HG03045 (cell line): ENCODE measurements around the gene GALNT8.
"Not testable (repeated sequence)": the region's sequence is repeated elsewhere in the genome, so short reads cannot be mapped to it uniquely, and the experiment has no call there.

ENCODE experiments used
- ATAC-seq: cut with Tn5 transposase; IDR thresholded peaks from one replicate; pipeline ENCODE4 v1.9.1; 2021; ENCODE audit warnings: mild to moderate bottlenecking, moderate library complexity; ENCODE audit not compliant: unreplicated experiment

Gene GALNT8

DNA sequence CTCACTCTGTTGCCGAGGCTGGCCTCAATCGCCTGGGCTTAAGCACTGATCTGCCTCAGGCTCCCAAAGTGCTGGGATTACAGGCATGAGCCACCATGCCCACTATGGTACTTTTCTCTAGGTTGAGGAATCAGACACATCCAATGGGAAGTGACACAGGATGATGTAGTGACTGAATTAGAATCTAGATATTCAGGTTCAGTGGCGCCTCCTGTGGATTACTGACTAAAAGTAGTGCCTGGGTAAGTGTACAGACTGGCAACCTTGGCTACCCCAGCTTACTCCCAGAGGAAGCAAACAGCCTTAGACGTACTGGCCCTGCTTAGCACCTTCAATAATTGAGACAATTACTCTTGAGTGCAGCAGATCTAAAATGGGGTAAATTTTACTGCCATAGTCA, 22.8 kb downstream of the GALNT8 start:
- ATAC-seq, result no peak

DNA sequence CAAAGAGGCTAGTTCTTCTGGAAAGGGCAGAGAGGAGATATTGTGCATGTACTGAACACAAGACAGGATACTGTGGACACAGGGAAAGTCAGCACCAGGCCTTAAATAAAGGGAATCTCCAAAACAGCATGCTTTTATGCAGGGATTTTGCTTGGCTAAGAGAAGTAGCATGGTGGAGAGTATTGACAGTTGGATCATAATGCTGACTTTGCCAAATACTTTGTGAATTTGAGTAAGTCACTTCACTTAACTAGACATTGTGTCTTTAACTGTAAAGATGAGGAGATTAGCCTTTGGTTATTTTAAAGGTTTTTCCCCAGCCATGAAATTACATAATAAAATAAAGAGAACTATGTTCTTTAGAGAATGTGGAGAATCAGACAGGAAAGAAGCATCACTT, 24.5 kb downstream of the GALNT8 start:
- no peak for ATAC-seq

DNA sequence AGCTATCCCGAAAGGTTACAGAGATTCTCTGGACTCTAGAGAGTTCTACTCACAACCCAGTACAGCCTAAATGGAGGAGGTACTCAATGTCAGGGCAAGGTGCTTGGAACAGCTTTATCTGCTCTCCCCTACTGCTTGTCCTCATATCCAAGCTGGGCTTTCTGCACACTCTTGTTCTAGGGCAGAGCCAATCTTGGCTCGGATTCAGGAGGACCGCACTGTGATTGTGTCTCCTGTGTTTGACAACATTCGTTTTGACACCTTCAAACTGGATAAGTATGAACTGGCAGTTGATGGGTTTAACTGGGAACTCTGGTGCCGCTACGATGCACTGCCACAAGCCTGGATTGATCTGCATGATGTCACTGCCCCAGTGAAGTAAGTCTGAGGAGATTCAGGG, 25.0 kb downstream of the GALNT8 start:
- ATAC-seq, result no peak

GRCh38 chr12:4751654-4752053, 31.5 kb downstream of the GALNT8 start:
- ATAC-seq, result not testable (repeated sequence)

GRCh38 chr12:4762773-4763172, 42.6 kb downstream of the GALNT8 start:
- ATAC-seq, result no peak

- ATAC-seq, result no peak
These were observed 43.3 kb downstream of the GALNT8 start for GRCh38 chr12:4763549-4763948.

DNA sequence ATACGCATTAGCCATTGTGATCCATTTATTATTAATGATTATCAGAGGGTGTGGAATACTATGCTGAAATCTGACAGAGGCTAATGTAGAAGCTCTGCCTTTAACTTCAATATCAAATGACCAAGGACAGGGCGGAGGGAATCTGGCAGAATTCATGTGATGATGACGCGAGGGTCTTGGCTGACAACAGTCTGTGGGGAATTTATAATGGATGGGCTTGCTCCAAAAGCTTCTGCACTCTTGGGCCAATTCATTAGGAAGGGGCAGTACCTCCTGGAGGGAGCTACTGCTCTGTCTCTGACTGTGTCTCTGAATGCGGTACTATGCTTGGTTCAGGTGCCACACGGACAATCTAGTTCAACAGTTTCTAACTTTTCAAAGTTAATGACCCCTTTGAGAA, 46.2 kb downstream of the GALNT8 start:
- ATAC-seq, result no peak

DNA sequence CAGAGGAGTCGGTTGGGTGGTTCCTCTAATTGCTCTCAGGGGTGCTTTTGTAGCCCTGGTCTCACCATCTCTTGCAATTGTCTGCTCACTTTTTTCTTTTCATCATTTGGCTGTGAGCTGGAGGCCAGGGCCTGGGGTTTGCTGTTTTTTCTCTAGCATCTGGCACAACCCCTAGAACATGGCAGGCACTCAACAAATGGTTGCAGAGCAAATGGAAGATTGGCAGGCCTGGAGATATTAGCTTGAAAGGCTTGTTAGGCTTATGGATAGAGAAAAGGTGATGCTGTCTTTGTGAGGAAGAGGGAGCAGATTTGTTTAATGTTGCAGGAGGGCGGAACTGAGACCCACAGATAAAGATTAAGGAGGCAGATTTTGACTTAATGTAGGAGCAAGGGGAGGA, 47.0 kb downstream of the GALNT8 start:
- no peak for ATAC-seq

GRCh38 chr12:4768341-4768740, 48.1 kb downstream of the GALNT8 start:
- ATAC-seq, result no peak

DNA sequence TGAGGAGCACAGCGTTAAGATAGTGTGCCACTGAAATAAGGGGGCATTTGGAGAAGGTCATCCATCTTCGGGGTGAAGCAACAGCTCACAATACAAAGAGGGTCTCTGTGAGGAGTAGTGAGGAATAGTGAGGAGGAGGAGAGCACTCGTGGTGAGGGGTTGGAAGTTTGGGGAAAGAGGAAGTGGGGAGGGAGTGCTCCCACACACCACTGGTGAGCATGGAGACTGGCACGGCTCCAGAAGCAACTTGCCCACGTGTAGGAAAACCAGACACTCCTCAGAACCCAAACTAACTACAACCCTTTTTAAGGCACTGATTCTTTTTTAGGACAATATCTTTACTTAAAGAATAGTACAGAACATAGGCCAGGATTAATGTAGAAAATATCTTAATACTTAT, 48.9 kb downstream of the GALNT8 start:
- ATAC-seq, result no peak

DNA sequence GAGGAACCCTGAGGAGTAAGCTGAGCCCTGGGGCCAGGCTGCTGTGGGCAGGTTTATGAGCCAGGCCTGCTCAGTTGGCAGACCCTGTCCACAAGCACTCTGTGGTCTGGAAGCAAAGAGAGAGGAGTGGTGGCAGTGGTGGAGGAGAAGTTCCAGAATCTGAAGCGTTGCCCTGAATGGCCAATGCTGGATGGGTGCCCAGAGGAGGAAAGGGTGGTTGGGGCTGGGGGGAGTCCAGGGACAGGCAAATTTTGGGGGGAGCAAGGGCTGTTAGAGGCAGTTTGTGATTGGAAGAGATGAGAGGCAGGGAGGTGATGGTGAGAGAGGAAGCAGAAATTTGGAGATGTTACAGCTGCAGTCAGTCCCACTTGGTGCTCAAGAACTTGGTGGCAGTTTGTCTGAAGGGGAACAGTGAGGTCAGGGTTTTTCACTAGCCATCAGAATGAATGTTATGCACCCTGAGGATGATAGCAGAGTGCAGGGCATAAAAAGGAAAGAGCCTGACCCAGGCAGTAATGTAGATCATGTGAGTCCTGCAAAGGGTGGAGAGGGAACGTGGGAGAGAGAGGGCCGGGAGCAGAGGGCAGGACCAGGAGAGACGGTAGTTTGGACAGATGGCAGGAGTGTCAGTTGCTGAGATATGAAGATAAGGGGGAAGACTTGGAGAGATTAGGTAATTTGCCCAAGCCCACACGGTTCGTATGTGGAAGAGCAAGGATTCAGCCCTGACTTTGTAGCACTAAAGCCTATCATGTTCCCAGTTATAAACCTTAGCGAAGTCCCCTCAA, 51.2 kb downstream of the GALNT8 start:
- ATAC-seq, result no peak

DNA sequence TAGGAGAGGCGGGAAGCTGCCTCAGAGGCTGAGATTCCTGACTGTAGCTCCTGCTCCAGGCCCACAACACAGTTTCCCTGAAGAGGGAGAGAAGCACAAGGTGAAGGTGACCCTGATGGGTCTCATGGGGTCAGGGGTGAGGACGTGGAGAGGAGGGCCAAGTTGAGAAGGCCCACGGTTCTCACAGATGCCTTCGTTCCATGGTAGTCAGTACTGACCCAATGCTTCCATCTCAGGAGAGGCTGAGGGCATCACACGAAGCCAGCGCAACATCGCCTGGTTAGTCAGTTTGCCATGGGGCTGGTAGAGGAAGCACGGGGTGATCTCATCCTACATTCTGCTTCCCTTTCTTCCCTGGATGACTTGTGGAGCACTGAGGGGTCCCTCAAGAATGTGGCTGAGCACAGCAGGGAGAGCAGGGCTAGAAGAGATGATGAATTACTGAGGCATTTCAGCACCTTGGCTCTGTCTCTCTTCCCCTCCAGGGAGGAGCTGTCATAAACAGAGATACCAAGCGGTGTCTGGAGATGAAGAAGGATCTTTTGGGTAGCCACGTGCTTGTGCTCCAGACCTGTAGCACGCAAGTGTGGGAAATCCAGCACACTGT, 51.9 kb downstream of the GALNT8 start:
- ATAC-seq, result no peak

GRCh38 chr12:4775936-4776335, 55.7 kb downstream of the GALNT8 start:
- no peak for ATAC-seq

GRCh38 chr12:4779749-4780148, 59.5 kb downstream of the GALNT8 start:
- no peak for ATAC-seq

- no peak for ATAC-seq
These were observed 60.7 kb downstream of the GALNT8 start for GRCh38 chr12:4780641-4781611.

DNA sequence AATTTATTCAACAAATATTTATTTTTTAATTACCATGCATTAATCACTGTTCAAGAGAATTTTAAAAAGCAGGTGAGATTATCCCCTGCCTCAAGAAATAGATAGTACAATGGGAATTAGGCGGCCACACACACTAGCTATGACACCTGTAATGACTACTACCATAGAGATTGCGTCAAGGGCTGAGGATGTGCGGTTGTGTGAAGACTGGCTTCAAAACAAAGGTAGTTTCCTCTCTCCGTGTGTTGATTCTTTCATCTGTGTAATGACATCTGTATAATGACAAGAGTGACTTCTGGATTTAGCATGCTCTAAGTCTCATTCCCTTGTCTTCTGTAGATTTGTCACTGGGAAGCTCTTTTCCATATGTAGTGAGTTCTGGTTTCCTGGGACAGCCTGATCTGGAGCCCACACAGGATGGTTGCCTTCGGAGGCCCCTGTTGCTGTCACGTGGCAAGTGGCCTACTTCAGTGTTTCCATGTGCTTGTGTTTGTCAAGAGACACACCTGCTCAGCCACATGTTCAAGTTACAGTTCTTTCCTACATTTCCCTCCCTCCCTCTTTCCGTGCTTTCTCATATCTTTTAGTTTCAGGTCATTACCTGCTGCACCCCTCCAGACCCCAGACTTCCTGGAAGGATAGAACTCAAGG, 64.3 kb downstream of the GALNT8 start:
- ATAC-seq, result no peak

GRCh38 chr12:4786795-4787194, 66.6 kb downstream of the GALNT8 start:
- ATAC-seq, result no peak

GRCh38 chr12:4787965-4788364, 67.8 kb downstream of the GALNT8 start:
- ATAC-seq, result no peak

GRCh38 chr12:4789776-4790175, 69.6 kb downstream of the GALNT8 start:
- ATAC-seq, result no peak

GRCh38 chr12:4791497-4791896, 71.3 kb downstream of the GALNT8 start:
- ATAC-seq, result no peak

- no peak for ATAC-seq
These were observed 74.3 kb downstream of the GALNT8 start for GRCh38 chr12:4794491-4794890.
